SK-N-SH treated with all-trans-retinoic acid at 6 μM for 48 hours (cell line): ENCODE data around the gene TES.
A peak's percentile ranks its signal among the peaks of the same experiment; 100 is the strongest.

Source experiments
- ATAC-seq: fragments of 200-7000 bp; cut with Tn5 transposase; 3 replicates; pipeline ENCODE4 v1.9.1; 2020; ENCODE audit warnings: mild to moderate bottlenecking, moderate library complexity
- BACH2 ChIP-seq: fragments of 250-450 bp; sonication (Bioruptor Pico); IDR thresholded peaks from 2 replicates; pipeline ENCODE4 v1.9.0; 2021; ENCODE audit warnings: mild to moderate bottlenecking, borderline replicate concordance
- CREB5 ChIP-seq: fragments of 250-450 bp; sonication (Bioruptor Pico); IDR thresholded peaks from 2 replicates; pipeline ENCODE4 v1.5.1; 2020; ENCODE audit warnings: low read depth, mild to moderate bottlenecking, moderate library complexity
- CSDC2 ChIP-seq: fragments of 250-450 bp; sonication (Bioruptor Pico); IDR thresholded peaks from 2 replicates; pipeline ENCODE4 v1.5.0; 2020; ENCODE audit warnings: mild to moderate bottlenecking, moderate library complexity
- ESRRG ChIP-seq: fragments of 250-450 bp; sonication (Bioruptor Pico); IDR thresholded peaks from 2 replicates; pipeline ENCODE4 v1.6.1; 2021; ENCODE audit warnings: mild to moderate bottlenecking
- GLIS3 ChIP-seq: fragments of 250-450 bp; sonication (Bioruptor Pico); IDR thresholded peaks from 2 replicates; pipeline ENCODE4 v1.5.0; 2020; ENCODE audit warnings: mild to moderate bottlenecking, moderate library complexity
- OSR1 ChIP-seq: fragments of 250-450 bp; sonication (Bioruptor Pico); IDR thresholded peaks from 2 replicates; pipeline ENCODE4 v1.8.0; 2022; ENCODE audit warnings: moderate library complexity, mild to moderate bottlenecking, inconsistent platforms
- PATZ1 ChIP-seq: fragments of 250-450 bp; sonication (Bioruptor Pico); IDR thresholded peaks from 2 replicates; pipeline ENCODE4 v1.8.0; 2020; ENCODE audit warnings: mild to moderate bottlenecking, moderate library complexity, borderline replicate concordance
- PPARA ChIP-seq: fragments of 250-450 bp; sonication (Bioruptor Pico); IDR thresholded peaks from 2 replicates; pipeline ENCODE4 v1.5.0; 2020; ENCODE audit warnings: mild to moderate bottlenecking, borderline replicate concordance
- RARB ChIP-seq: fragments of 250-450 bp; sonication (Bioruptor Pico); IDR thresholded peaks from 2 replicates; pipeline ENCODE4 v1.8.0; 2021; ENCODE audit warnings: mild to moderate bottlenecking, moderate library complexity
- SNAI2 ChIP-seq: fragments of 250-450 bp; sonication (Bioruptor Pico); IDR thresholded peaks from 2 replicates; pipeline ENCODE4 v1.5.0; 2020; ENCODE audit warnings: mild to moderate bottlenecking, moderate library complexity
- TCF4 ChIP-seq: fragments of 250-450 bp; sonication (Bioruptor Pico); IDR thresholded peaks from 2 replicates; pipeline ENCODE4 v1.8.0; 2021; ENCODE audit warnings: mild to moderate bottlenecking, moderate library complexity, borderline replicate concordance
- ZC3H10 ChIP-seq: fragments of 250-450 bp; sonication (Bioruptor Pico); IDR thresholded peaks from 2 replicates; pipeline ENCODE4 v1.5.1; 2021; ENCODE audit warnings: mild to moderate bottlenecking, moderate library complexity
- ZFP3 ChIP-seq: fragments of 250-450 bp; sonication (Bioruptor Pico); IDR thresholded peaks from 2 replicates; pipeline ENCODE4 v1.5.0; 2020; ENCODE audit warnings: mild to moderate bottlenecking, moderate library complexity
- ZFP30 ChIP-seq: fragments of 450-650 bp; formaldehyde crosslinking; IDR thresholded peaks from 2 replicates; pipeline ENCODE4 v1.5.0; 2022; ENCODE audit warnings: mild to moderate bottlenecking, moderate library complexity
- ZNF565 ChIP-seq: fragments of 450-650 bp; formaldehyde crosslinking; conservative IDR thresholded peaks from 2 replicates; pipeline ENCODE4 v1.5.0; 2020; ENCODE audit warnings: low read depth, mild to moderate bottlenecking, moderate library complexity
- ZNF8 ChIP-seq: fragments of 450-650 bp; formaldehyde crosslinking; IDR thresholded peaks from 2 replicates; pipeline ENCODE4 v1.5.0; 2020; ENCODE audit warnings: mild to moderate bottlenecking, moderate library complexity
- TF ChIP-seq, protein P1 (sequence below): fragments of 250-450 bp; sonication (Bioruptor Pico); IDR thresholded peaks from 2 replicates; pipeline ENCODE4 v1.5.1; 2021; ENCODE audit warnings: mild to moderate bottlenecking, moderate library complexity
- TF ChIP-seq, protein P2 (sequence below): fragments of 250-450 bp; sonication (Bioruptor Pico); IDR thresholded peaks from 2 replicates; pipeline ENCODE4 v1.8.0; 2021; ENCODE audit warnings: low read depth, mild to moderate bottlenecking, moderate library complexity, borderline replicate concordance
- TF ChIP-seq, protein P3 (sequence below): fragments of 250-450 bp; sonication (Bioruptor Pico); IDR thresholded peaks from 2 replicates; pipeline ENCODE4 v1.5.0; 2020; ENCODE audit warnings: mild to moderate bottlenecking, moderate library complexity

TES gene

GRCh38 chr7:116210345-116211005 lies at the start of gene TES:
TSS of gene TES (plus strand) at chr7:116210539. CDS start at chr7:116210708, 169 bp downstream.
- ATAC-seq = peak; percentile 73

GRCh38 chr7:116161728-116162127 lies 48.6 kb upstream of the TES start:
- TF ChIP-seq, protein P1, sequence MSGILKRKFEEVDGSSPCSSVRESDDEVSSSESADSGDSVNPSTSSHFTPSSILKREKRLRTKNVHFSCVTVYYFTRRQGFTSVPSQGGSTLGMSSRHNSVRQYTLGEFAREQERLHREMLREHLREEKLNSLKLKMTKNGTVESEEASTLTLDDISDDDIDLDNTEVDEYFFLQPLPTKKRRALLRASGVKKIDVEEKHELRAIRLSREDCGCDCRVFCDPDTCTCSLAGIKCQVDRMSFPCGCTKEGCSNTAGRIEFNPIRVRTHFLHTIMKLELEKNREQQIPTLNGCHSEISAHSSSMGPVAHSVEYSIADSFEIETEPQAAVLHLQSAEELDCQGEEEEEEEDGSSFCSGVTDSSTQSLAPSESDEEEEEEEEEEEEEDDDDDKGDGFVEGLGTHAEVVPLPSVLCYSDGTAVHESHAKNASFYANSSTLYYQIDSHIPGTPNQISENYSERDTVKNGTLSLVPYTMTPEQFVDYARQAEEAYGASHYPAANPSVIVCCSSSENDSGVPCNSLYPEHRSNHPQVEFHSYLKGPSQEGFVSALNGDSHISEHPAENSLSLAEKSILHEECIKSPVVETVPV (CRISPR knock-in tag) = no peak
- TF ChIP-seq SNAI2 = no peak
- no peak for TF ChIP-seq CSDC2 (CRISPR knock-in tag)
- TF ChIP-seq, protein P2, sequence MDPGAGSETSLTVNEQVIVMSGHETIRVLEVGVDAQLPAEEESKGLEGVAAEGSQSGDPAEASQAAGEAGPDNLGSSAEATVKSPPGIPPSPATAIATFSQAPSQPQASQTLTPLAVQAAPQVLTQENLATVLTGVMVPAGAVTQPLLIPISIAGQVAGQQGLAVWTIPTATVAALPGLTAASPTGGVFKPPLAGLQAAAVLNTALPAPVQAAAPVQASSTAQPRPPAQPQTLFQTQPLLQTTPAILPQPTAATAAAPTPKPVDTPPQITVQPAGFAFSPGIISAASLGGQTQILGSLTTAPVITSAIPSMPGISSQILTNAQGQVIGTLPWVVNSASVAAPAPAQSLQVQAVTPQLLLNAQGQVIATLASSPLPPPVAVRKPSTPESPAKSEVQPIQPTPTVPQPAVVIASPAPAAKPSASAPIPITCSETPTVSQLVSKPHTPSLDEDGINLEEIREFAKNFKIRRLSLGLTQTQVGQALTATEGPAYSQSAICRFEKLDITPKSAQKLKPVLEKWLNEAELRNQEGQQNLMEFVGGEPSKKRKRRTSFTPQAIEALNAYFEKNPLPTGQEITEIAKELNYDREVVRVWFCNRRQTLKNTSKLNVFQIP (CRISPR knock-in tag) = no peak
- TF ChIP-seq ZC3H10 (CRISPR knock-in tag) = no peak
- TF ChIP-seq PATZ1 (CRISPR knock-in tag) = no peak
- TF ChIP-seq ZFP3 = no peak
- no peak for TF ChIP-seq CREB5
- no peak for TF ChIP-seq ZFP30 (CRISPR knock-in tag)
- TF ChIP-seq ZNF565 (CRISPR knock-in tag) = no peak
- no peak for TF ChIP-seq ZNF8 (CRISPR knock-in tag)

More at GRCh38 chr7:116210345-116211005, at the start of gene TES:
- no peak for TF ChIP-seq BACH2 (CRISPR knock-in tag)
- TF ChIP-seq OSR1 (CRISPR knock-in tag) = no peak
- TF ChIP-seq, protein P1 (CRISPR knock-in tag) = no peak
- TF ChIP-seq ZNF565 (CRISPR knock-in tag) = no peak
- 0 out of 2 replicates have a peak, but pooled peaks have one; percentile 26 for TF ChIP-seq ZFP3
- TF ChIP-seq RARB = no peak
- TF ChIP-seq, protein P3, sequence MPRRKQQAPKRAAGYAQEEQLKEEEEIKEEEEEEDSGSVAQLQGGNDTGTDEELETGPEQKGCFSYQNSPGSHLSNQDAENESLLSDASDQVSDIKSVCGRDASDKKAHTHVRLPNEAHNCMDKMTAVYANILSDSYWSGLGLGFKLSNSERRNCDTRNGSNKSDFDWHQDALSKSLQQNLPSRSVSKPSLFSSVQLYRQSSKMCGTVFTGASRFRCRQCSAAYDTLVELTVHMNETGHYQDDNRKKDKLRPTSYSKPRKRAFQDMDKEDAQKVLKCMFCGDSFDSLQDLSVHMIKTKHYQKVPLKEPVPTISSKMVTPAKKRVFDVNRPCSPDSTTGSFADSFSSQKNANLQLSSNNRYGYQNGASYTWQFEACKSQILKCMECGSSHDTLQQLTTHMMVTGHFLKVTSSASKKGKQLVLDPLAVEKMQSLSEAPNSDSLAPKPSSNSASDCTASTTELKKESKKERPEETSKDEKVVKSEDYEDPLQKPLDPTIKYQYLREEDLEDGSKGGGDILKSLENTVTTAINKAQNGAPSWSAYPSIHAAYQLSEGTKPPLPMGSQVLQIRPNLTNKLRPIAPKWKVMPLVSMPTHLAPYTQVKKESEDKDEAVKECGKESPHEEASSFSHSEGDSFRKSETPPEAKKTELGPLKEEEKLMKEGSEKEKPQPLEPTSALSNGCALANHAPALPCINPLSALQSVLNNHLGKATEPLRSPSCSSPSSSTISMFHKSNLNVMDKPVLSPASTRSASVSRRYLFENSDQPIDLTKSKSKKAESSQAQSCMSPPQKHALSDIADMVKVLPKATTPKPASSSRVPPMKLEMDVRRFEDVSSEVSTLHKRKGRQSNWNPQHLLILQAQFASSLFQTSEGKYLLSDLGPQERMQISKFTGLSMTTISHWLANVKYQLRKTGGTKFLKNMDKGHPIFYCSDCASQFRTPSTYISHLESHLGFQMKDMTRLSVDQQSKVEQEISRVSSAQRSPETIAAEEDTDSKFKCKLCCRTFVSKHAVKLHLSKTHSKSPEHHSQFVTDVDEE (CRISPR knock-in tag) = peak; percentile 18; the same call in 1 of the 2 replicates
- no peak for TF ChIP-seq GLIS3 (CRISPR knock-in tag)
- TF ChIP-seq CREB5 = no peak
- TF ChIP-seq SNAI2 = no peak
- no peak for TF ChIP-seq PPARA (CRISPR knock-in tag)
- no peak for TF ChIP-seq ESRRG (CRISPR knock-in tag)
- TF ChIP-seq TCF4 (CRISPR knock-in tag) = no peak
- TF ChIP-seq, all 23 proteins: peak for 2

More at GRCh38 chr7:116161728-116162127, 48.6 kb upstream of the TES start:
- no peak for ATAC-seq
